HG02885 (cell line): ENCODE measurements around the gene WNT3.
"Not testable (repeated sequence)": the region's sequence is repeated elsewhere in the genome, so short reads cannot be mapped to it uniquely, and the experiment has no call there.

Experiments
- ATAC-seq: cut with Tn5 transposase; IDR thresholded peaks from one replicate; pipeline ENCODE4 v1.9.1; 2021; ENCODE audit warnings: mild to moderate bottlenecking; ENCODE audit not compliant: unreplicated experiment, poor library complexity

The WNT3 gene

GRCh38 chr17:46818316-46818928 lies at the start of gene WNT3:
WNT3 (minus strand) TSS chr17:46818692; CDS start chr17:46818597, 95 bp downstream.
- no peak for ATAC-seq

GRCh38 chr17:46866747-46867146 lies 48.3 kb upstream of the WNT3 start:
- no peak for ATAC-seq

DNA sequence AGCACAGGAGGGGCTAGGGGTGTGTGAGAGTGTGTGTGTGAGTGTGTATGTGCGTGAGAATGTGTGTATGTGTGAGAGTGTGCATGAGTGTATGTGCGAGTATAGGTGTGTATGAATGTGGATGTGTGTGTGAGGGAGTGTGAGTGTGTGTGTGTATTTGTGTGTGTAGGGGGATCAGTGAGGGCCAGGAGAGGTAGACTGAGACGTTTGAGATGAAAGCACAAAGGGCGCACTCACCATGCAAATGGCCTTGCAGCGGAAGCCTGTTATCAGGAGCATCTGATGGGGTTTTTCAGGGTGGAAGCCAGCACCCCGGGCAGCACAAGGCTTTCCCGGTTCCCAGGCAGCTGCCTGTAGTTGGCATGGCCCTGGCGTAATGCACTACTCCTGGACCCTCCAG lies 47.8 kb upstream of the WNT3 start:
- ATAC-seq: no peak

GRCh38 chr17:46865100-46865499 lies 46.6 kb upstream of the WNT3 start:
- no peak for ATAC-seq

- ATAC-seq: no peak
These were observed 45.1 kb upstream of the WNT3 start for GRCh38 chr17:46863383-46864121.

DNA sequence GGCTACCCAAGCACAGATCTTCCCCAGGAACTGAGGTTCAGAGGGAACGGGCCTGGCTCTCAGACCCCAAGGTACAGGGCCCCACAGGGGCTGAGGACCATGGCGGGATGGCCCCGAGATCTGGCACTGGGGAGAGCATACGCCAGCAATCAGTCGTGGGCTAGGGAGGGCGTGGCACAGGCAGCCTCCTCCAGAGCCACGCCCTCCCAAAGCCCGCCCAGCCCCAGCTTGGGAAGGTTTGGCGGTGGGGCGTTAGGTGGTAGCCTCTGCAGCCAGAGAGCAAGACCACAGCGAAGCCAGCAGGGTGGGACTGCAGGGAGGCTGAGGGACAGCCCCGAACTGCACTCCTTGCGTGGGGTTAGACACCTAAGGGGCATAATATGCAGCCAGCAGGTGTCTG lies 44.5 kb upstream of the WNT3 start:
- no peak for ATAC-seq

DNA sequence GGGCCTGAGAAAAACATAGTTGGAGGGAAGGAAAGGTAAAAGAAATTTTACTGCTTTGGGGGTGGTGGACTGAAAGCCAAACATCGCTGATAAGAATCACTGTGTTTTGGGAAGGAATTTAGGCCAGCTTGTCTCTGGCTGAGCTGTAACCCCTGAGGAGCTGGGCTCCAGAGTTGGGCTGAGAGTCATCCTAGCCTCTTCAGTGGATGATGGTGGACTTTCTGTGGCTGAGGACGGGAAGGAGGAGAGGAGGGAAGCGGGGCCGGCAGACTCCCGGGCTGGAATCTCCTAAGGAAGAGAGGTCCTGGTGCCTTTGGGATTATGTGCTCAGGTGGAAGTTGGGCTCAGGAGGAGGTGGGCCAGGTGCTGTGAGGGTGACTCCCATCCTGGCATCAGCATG lies 41.5 kb upstream of the WNT3 start:
- no peak for ATAC-seq

GRCh38 chr17:46857600-46857999 lies 39.1 kb upstream of the WNT3 start:
- no peak for ATAC-seq

DNA sequence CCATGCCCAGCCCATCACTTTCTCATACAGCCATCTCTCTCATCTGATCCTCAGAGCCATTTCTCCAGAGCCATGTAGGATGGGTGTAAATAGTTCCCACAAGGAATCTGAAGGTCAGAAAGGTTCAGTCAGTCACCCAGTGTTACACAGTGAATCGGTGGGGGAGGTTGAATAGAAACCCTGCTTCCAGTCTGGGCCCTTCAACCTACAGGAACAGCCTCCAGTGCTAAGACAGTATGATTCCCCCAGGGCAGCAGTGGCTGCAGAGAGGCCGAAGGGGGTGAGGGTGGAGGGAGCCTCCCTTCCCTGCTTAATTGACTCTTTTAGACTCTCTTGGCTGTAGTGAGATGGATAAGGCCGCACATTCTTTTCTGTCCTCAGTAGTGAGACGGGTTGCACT lies 36.5 kb upstream of the WNT3 start:
- no peak for ATAC-seq

- ATAC-seq: no peak
These were observed 36.0 kb upstream of the WNT3 start for GRCh38 chr17:46854515-46854914.

- ATAC-seq: no peak
These were observed 35.5 kb upstream of the WNT3 start for GRCh38 chr17:46853896-46854444.

- ATAC-seq: no peak
These were observed 32.7 kb upstream of the WNT3 start, which contains the start of gene WNT9B for GRCh38 chr17:46851029-46851741. WNT9B (plus strand) TSS chr17:46851583; CDS start chr17:46851639, 56 bp downstream.

DNA sequence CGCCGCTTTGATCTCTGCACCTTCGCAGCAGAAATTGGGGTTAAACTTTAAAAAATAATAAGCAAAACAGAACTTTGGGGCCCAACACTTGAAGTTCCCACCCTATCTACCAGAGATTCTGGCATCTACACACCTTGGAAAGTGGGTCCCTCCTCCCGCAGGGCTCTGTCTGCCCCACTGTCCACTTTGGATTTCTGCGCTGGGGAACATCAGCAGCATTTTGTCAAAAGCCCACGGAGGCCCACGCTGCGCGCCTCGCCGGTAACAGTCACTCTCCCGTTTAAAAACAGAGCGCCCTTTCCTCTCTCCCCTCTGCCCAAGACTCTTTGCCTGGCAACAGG lies 32.2 kb upstream of the WNT3 start:
- ATAC-seq: no peak

DNA sequence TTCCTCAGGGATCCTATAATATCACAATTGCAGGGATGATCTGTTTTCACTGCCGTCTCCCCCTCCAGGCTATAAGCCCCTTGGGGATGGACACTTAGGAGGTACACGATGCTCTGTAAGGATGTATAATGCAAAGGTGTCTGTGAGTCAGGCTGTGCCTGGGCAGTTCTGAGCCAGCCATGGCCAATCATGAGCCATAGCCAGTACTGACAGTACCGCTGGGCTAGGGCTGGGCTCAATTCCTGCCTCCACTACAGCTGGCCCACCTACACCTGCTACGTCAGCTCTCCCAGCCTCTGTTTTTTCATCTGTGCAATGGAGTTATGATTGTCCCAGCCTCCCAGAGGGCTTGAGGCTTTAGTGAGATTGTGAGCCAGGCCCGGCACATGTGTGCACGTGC lies 30.0 kb upstream of the WNT3 start:
- no peak for ATAC-seq

- no peak for ATAC-seq
These were observed 29.0 kb upstream of the WNT3 start for GRCh38 chr17:46847204-46848191.

- no peak for ATAC-seq
These were observed 24.3 kb upstream of the WNT3 start for GRCh38 chr17:46842835-46843234.

DNA sequence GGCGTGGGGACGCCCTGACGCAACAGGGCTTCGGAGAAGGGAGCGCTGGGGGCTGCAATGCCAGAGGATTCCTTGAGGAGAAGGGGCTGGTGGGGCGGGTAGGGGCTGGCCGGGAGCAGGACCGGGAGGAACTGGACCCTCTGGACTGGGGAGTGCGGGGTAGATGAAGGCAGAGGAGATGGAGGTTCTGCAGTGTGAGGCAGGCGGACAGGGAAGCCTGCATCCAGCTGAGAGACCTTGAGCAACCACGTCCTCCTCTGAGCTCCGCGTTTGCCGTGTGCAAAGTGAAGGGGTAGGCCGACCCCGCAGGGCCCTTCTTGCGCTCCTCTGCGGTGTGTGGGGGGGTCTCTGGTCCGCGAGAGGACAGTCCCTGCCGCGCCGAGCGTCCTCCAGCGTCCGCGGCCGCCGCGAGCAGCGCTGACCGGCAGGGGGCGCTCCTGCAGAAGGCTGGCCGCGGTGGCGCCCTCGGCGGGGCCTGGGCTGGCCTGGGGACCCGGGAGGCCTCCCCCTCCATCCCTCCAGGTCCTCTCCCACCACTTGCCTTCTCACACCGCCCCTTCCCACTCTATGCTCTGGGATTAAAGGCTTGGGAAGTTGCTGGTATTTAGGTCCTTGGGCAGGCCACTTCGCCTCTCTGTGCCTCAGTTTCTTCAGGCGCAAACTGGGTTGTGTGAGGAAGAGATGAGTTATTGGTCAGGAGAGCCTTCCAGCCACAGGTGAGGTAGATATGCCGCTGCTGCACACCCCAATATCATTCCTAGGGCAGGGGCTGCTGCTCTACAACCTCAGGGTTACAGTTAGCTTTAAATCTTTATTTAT lies 23.3 kb upstream of the WNT3 start:
- ATAC-seq: no peak

- ATAC-seq: not testable (repeated sequence)
These were observed 22.1 kb upstream of the WNT3 start for GRCh38 chr17:46840596-46840995.

DNA sequence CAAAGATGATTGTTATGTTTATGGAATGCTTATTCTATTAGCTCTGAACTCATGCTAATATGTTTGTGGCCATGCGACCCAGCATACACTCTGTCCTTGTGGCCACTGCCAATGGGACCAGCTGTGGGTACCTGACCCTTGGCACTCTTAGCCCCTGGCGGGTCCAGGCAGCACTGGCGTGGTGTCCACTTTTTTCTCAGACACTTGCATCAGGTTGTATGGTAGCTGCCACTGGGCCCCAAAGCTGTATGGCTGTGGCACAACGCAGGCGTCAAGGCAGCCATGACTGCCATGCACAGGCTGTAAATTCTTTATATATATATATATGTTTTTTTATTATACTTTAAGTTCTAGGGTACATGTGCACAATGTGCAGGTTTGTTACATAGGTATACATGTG lies 20.7 kb upstream of the WNT3 start:
- ATAC-seq: no peak
